Lower leg skin (tissue), 3 donors: Measurements from ENCODE around the gene ZNF69.
"Not testable (repeated sequence)": the region's sequence is repeated elsewhere in the genome, so short reads cannot be mapped to it uniquely, and the experiment has no call there.

ENCODE experiments used
- POLR2A ChIP-seq, 2 donors: fragments of 450-650 bp; IDR thresholded peaks; one replicate each; pipeline ENCODE4 v1.6.1; 2016 to 2017; ENCODE audit warnings: antibody characterized with exemption in 2 of 2, mild to moderate bottlenecking in 1 of 2, moderate library complexity in 1 of 2
- TF ChIP-seq, protein P1 (sequence below), 3 donors: fragments of 450-650 bp; IDR thresholded peaks; one replicate each; pipeline ENCODE4 v1.5.1; 2016; ENCODE audit warnings: antibody characterized with exemption in 3 of 3, mild to moderate bottlenecking in 3 of 3, moderate library complexity in 2 of 3

DNA sequence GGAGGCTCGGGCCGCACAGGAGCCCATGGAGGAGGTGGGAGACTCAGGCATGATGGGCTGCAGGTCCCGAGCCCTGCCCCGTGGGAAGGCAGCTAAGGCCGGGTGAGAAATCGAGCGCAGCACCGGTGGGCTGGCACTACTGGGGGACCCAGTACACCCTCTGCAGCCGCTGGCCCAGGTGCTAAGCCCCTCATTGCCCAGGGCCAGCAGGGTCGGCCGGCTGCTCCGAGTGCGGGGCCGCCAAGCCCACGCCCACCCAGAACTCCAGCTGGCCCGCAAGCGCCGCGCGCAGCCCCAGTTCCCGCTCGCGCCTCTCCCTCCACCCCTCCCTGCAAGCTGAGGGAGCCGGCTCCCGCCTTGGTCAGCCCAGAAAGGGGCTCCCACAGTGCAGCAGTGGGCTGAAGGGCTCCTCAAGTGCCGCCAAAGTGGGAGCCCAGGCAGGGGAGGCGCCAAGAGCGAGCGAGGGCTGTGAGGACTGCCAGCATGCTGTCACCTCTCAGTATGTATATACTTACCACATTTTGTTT is 53.8 kb downstream of the ZNF69 start:
- TF ChIP-seq, protein P1, sequence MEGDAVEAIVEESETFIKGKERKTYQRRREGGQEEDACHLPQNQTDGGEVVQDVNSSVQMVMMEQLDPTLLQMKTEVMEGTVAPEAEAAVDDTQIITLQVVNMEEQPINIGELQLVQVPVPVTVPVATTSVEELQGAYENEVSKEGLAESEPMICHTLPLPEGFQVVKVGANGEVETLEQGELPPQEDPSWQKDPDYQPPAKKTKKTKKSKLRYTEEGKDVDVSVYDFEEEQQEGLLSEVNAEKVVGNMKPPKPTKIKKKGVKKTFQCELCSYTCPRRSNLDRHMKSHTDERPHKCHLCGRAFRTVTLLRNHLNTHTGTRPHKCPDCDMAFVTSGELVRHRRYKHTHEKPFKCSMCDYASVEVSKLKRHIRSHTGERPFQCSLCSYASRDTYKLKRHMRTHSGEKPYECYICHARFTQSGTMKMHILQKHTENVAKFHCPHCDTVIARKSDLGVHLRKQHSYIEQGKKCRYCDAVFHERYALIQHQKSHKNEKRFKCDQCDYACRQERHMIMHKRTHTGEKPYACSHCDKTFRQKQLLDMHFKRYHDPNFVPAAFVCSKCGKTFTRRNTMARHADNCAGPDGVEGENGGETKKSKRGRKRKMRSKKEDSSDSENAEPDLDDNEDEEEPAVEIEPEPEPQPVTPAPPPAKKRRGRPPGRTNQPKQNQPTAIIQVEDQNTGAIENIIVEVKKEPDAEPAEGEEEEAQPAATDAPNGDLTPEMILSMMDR (IDR thresholded peaks at IDR 0.05): not testable (repeated sequence)
- TF ChIP-seq POLR2A (IDR thresholded peaks at IDR 0.05): not testable (repeated sequence)
